Measurements from ENCODE around the gene CABP7.

The CABP7 gene

GRCh38 chr22:29780748-29781676 is 61.2 kb downstream of the CABP7 start:
- no peak for DNase-seq
